ENCODE data around the gene POR. TPM values are rescaled to one million over a fixed set of nuclear protein-coding genes. Genes with fewer than 3 reads are reported as not detected.
A peak's percentile ranks its signal among the peaks of the same experiment; 100 is the strongest.

Gene POR
- total RNA-seq, result 33.2 TPM
- 10 to 100 TPM; 30.4 to 42.7 (median 35.5) TPM for polyA plus RNA-seq (ENCODE audit: insufficient read depth in 1 of 8, insufficient read length in 8 of 8, low replicate concordance in 1 of 8)
- long read RNA-seq, donor 1, partial matches to known transcripts, result 0 of 1 reads
- long read RNA-seq, donor 1, other reads (novel, unspliced or antisense), result 0 of 1 reads
- long read RNA-seq, donor 2, partial matches to known transcripts, result 0 of 1 reads
- long read RNA-seq, donor 2, other reads (novel, unspliced or antisense), result 0 of 1 reads
- long read RNA-seq, donor 3, partial matches to known transcripts, result 0 of 4 reads
- long read RNA-seq, donor 3, other reads (novel, unspliced or antisense), result 0 of 4 reads
- long read RNA-seq, donor 4, partial matches to known transcripts, result 0 of 4 reads
- long read RNA-seq, donor 4, other reads (novel, unspliced or antisense), result 0 of 4 reads
- long read RNA-seq, donor 5, transcript POR-218 (16 exons, 2,522 nt), result major isoform, 10 of 13 reads
- long read RNA-seq, donor 5, partial matches to known transcripts, result 0 of 13 reads
- long read RNA-seq, donor 5, other reads (novel, unspliced or antisense), result 0 of 13 reads
- long read RNA-seq, donor 6, transcript POR-218 (16 exons, 2,522 nt), result major isoform, 6 of 6 reads
- long read RNA-seq, donor 6, partial matches to known transcripts, result 0 of 6 reads
- long read RNA-seq, donor 6, other reads (novel, unspliced or antisense), result 0 of 6 reads
- long read RNA-seq, donor 7, partial matches to known transcripts, result 0 of 16 reads
- long read RNA-seq, donor 7, other reads (novel, unspliced or antisense), result 11 of 16 reads
- long read RNA-seq, donor 8, result 0 reads
- long read RNA-seq, donor 9, partial matches to known transcripts, result 0 of 5 reads
- long read RNA-seq, donor 9, other reads (novel, unspliced or antisense), result 0 of 5 reads
- long read RNA-seq, donor 10, partial matches to known transcripts, result 0 of 19 reads
- long read RNA-seq, donor 10, other reads (novel, unspliced or antisense), result 17 of 19 reads
- long read RNA-seq, donor 11, partial matches to known transcripts, result 0 of 3 reads
- long read RNA-seq, donor 11, other reads (novel, unspliced or antisense), result 0 of 3 reads

DNA sequence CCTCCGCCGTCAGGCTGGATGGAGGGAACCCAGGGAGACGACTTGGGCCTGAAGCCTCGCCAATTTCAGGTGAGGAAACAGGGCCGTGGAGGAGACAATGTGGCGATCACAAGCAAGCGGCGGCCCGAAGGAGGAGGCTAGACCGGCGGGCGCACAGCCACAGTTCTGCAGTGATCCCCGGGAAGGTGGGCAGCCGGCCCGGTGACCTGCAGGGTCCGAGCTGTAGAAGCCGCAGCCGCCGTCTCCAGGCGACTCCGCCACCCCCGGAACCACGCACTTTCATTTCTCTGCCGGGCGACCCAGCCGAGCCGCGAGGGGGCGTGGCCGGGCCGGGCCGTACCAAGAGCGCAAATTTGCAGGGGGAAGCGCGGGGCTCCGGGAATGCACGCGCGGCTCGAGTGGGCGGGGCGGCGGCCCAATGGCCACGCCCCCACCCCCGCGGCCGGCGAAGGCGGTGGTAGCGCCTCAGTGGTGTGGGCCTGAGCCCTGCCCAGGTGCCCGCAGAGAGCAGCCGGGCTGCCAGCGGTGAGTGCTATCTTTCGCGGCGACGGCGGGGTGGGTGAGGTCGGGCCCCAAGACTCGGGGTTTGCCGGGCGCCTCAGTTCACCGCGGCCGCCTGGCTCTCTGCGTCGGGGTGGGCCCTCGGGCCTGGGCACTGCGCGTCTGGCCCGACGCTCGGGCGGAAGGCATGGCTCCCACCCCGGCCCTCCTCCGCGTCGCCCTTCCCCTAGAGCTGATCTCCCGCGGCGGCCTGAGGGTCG lies at the start of gene POR:
Gene POR, plus strand, starts transcription at position 501 of the 761 bp plus-strand sequence. CDS start 38,847 bp downstream, outside the sequence.
- H3K4me3 ChIP-seq (ENCODE audit: low read length), result peak within 1 kb of the TSS; percentile 97
- DNase-seq, result peak; percentile 97
- peak within 1 kb of the TSS; percentile 89 for H3K27ac ChIP-seq (ENCODE audit: low read length)
- H3K36me3 ChIP-seq (ENCODE audit: control insufficient read depth, insufficient read depth, low read length), result peaks cover 7% of the 10 kb centered on the region
- H3K27me3 ChIP-seq (ENCODE audit: control insufficient read depth, insufficient read depth, low read length), result no peaks in the 10 kb centered on the region
- H3K9me3 ChIP-seq (replicated peaks; ENCODE audit: control insufficient read depth, low read depth, low read length), result no peaks in the 10 kb centered on the region
- H3K4me1 ChIP-seq (ENCODE audit: control insufficient read depth, insufficient read depth, low read length), result peaks cover 19% of the 10 kb centered on the region
- WGBS (ENCODE audit: insufficient coverage), result under 1% methylated on average over 82 of the region's 82 CpGs

DNA sequence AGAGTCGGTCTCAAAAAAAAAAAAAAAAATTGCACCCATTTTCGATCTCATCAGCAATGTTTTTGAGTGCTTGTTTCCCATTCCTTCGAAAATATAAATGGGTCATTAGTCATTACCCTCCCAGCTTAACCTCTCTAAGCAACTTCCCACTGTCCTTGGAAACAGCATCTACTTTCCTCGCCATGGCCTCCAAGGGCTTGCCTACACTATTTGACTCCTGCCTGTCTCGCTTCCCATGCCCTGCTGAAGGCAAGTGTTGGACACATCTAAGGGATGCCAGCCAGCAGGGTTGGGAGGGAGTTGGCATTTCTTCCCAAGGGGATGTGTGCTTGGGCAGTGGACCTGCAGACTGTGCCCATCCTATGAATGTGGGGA lies 48.9 kb upstream of the POR start:
- no peak for DNase-seq
- Histone ChIP-seq H3K27me3 (ENCODE audit: control insufficient read depth, insufficient read depth, low read length) (no peaks in the 10 kb centered on the region), H3K9me3 (replicated peaks; ENCODE audit: control insufficient read depth, low read depth, low read length) (no peaks in the 10 kb centered on the region), H3K27ac (ENCODE audit: low read length) (no peak overlapping the region), H3K4me1 (ENCODE audit: control insufficient read depth, insufficient read depth, low read length) (peaks cover 9% of the 10 kb centered on the region), H3K36me3 (ENCODE audit: control insufficient read depth, insufficient read depth, low read length) (no peaks in the 10 kb centered on the region), H3K4me3 (ENCODE audit: low read length) (no peak overlapping the region)
- WGBS (ENCODE audit: insufficient coverage), result 78% methylated on average over 3 of the region's 5 CpGs

DNA sequence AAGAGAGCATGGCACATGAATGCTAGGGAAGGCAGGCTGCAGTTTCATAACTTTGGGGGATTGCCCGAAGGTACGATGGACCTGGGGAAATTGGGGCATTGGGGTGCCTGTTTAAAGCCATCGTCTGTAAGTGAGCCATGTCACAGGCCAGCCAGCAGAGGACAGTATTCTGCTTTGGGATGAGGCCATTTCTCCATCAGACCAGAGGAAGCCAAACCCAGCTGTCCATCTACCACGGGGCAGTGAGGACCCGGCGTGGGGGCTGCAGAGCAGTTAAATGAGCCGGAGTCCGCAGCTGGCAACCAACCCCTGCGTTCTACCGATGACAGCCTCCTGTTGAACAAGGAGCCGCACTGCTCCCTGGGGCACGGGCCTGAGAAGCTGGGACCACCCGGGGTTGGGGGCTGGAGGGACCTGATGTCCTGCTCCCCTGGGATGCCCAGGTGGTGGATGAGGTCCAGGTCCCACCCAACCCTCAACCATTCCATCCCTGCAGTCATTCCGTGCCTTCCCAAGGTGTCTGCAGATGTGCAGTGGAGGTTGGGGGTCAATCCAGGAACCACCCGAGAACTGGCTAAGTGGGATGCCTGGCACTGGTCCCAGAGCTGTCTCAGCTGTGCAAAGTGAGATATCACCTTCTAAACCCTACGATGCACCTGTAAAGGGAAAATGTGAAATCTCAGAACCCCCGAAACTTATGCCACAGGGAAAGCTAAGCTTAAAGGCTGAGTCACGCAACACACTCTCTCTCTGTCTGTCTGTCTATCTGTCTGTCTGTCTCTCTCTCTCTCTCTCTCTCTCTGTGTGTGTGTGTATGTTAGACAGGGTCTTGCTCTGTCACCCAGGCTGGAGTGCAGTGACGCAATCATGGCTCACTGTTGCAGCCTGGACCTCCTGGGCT lies 48.2 kb upstream of the POR start:
- DNase-seq, result peak; percentile 76

DNA sequence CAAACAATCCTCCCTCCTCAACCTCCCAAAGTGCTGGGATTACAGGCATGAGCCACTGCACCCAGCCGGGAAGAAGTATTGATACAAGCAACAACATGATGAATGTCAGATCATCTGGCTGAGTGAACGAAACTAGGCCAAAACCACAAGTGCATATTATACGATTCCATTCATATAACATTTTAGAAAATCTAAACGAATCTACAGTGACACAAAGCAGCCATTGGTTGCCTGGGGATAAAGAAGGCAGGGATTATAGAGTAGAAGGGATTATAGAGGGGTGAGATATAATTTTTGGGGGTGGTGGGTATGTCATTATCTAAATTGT lies 47.6 kb upstream of the POR start:
- Histone ChIP-seq H3K9me3 (replicated peaks; ENCODE audit: control insufficient read depth, low read depth, low read length) (no peaks in the 10 kb centered on the region), H3K27ac (ENCODE audit: low read length) (no peak overlapping the region), H3K4me1 (ENCODE audit: control insufficient read depth, insufficient read depth, low read length) (peaks cover 11% of the 10 kb centered on the region), H3K27me3 (ENCODE audit: control insufficient read depth, insufficient read depth, low read length) (no peaks in the 10 kb centered on the region), H3K36me3 (ENCODE audit: control insufficient read depth, insufficient read depth, low read length) (no peaks in the 10 kb centered on the region), H3K4me3 (ENCODE audit: low read length) (no peak overlapping the region)
- DNase-seq, result no peak
- WGBS (ENCODE audit: insufficient coverage), result 60% methylated on average over 1 of the region's 4 CpGs

More for the DNA sequence above, 48.2 kb upstream of the POR start:
- Histone ChIP-seq H3K4me3 (ENCODE audit: low read length) (no peak overlapping the region), H3K4me1 (ENCODE audit: control insufficient read depth, insufficient read depth, low read length) (peaks cover 9% of the 10 kb centered on the region), H3K27ac (ENCODE audit: low read length) (no peak overlapping the region), H3K27me3 (ENCODE audit: control insufficient read depth, insufficient read depth, low read length) (no peaks in the 10 kb centered on the region), H3K9me3 (replicated peaks; ENCODE audit: control insufficient read depth, low read depth, low read length) (no peaks in the 10 kb centered on the region), H3K36me3 (ENCODE audit: control insufficient read depth, insufficient read depth, low read length) (no peaks in the 10 kb centered on the region)
- 14% methylated on average over 10 of the region's 19 CpGs for WGBS (ENCODE audit: insufficient coverage)

DNA sequence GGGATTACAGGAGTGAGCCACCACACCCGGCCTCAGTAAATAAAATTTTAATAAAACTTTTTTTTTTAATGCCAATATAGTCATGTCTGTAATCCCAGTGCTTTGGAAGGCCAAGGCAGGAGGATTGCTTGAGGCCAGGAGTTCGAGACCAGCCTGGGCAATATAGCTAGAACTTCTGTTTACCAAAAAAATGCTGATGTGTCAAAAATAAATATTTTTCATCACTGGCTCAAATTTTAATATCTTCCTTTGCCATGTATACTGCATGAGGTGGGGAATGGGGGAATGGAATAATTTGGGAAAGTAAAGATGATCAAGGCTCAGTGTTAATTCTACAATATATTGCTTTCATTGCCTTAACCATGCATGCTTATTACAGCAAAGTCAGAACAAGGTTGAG lies 46.8 kb upstream of the POR start:
- Histone ChIP-seq H3K27ac (ENCODE audit: low read length) (no peak overlapping the region), H3K9me3 (replicated peaks; ENCODE audit: control insufficient read depth, low read depth, low read length) (no peaks in the 10 kb centered on the region), H3K27me3 (ENCODE audit: control insufficient read depth, insufficient read depth, low read length) (no peaks in the 10 kb centered on the region), H3K36me3 (ENCODE audit: control insufficient read depth, insufficient read depth, low read length) (no peaks in the 10 kb centered on the region), H3K4me1 (ENCODE audit: control insufficient read depth, insufficient read depth, low read length) (peaks cover 15% of the 10 kb centered on the region), H3K4me3 (ENCODE audit: low read length) (no peak overlapping the region)
- no CpG with 5 or more reads among the region's 2 CpGs for WGBS (ENCODE audit: insufficient coverage)
- DNase-seq, result no peak

DNA sequence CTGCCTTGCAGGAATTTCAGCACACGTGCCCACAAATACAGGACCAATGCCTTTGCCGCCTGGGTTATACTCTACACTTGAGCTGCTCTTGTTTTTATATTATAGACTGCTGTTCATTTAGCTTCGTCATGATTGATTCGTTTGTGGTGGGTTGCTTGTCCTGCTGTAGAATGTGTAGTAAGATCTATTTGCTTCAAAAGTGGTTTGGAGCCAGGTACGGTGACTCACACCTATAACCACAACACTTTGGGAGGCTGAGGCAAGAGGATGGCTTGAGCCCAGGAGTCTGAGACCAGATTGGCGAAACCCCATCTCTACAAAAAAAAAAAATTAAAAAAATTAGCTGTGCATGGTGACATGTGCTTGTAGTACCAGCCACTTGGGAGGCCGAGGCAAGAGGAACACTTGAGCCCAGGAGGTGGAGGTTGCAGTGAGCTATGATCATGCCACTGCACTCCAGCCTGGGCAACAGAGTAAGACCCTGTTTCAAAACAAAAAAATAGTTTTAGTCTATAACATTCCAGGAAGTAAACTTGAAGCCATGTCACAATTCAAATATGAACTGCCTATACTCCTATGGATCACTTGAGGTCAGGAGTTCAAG lies 45.1 kb upstream of the POR start:
- H3K9me3 ChIP-seq (replicated peaks; ENCODE audit: control insufficient read depth, low read depth, low read length), result no peaks in the 10 kb centered on the region
- DNase-seq, result no peak
- no peaks in the 10 kb centered on the region for H3K27me3 ChIP-seq (ENCODE audit: control insufficient read depth, insufficient read depth, low read length)
- H3K27ac ChIP-seq (ENCODE audit: low read length), result no peak overlapping the region
- peaks cover 15% of the 10 kb centered on the region for H3K4me1 ChIP-seq (ENCODE audit: control insufficient read depth, insufficient read depth, low read length)
- no peak overlapping the region for H3K4me3 ChIP-seq (ENCODE audit: low read length)
- no peaks in the 10 kb centered on the region for H3K36me3 ChIP-seq (ENCODE audit: control insufficient read depth, insufficient read depth, low read length)
- 82% methylated on average over 3 of the region's 7 CpGs for WGBS (ENCODE audit: insufficient coverage)

DNA sequence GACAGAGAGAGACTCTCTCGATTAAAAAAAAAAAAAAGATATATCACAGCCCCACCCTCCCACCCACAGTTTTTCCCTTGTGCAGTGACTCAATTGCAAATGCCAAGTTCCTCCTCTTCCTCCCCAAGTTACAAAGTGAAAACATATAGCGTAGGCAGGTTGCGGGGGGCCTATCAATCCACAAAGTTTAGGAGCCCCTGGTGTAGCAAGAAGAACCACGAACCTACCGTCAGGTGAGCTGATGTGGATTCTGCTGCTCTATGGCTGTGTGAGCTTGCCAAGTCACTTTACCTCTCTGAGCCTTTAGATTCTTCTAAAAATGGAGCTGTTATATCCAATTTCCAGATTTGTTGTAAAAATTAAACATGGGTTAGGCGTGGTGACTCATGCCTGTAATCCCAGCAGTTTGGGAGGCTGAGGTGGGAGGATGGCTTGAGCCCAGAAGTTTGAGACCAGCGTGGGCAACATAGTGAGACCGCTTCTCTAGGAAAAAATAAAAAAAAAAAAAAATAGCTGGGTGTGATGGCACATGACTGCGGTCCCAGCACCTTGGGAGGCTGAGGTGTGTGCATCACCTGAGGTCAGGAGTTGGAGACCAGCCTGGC lies 44.3 kb upstream of the POR start:
- Histone ChIP-seq H3K9me3 (replicated peaks; ENCODE audit: control insufficient read depth, low read depth, low read length) (no peaks in the 10 kb centered on the region), H3K27ac (ENCODE audit: low read length) (no peak overlapping the region), H3K27me3 (ENCODE audit: control insufficient read depth, insufficient read depth, low read length) (no peaks in the 10 kb centered on the region), H3K36me3 (ENCODE audit: control insufficient read depth, insufficient read depth, low read length) (no peaks in the 10 kb centered on the region), H3K4me3 (ENCODE audit: low read length) (no peak overlapping the region), H3K4me1 (ENCODE audit: control insufficient read depth, insufficient read depth, low read length) (peaks cover 15% of the 10 kb centered on the region)
- no peak for DNase-seq
- WGBS (ENCODE audit: insufficient coverage), result 80% methylated on average over 3 of the region's 9 CpGs

DNA sequence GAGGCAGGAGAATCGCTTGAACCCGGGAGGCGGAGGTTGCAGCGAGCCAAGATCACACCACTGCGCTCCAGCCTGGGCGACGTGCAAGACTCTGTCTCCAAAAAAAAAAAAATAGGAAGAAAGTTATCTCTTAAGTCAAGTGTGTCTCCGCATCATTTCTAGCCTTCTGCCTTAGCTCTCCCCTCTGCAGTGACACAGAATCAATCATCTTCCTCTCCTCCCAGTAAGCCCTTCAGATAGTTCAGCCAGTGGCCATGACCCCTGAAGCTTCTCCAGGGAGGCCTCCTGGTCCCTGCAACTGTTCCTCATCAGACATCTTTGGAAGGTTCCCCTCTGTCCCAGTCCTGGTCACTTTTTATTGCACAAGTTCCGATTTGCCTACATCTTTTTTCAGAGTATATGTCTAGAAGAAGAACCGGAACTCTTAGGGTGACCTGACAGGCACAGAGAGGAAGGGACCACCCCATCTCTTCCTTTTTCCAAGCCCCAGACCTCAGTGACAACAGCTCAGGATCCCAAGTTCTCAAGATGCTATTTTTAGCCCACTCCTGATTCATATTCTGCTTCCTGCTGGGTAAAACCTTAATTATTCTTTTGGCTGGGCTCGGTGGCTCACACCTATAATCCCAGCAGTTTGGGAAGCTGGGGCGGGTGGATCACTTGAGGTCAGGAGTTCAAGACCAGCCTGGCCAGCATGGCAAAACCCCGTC lies 42.7 kb upstream of the POR start:
- peak; percentile 44 for DNase-seq
- H3K27ac ChIP-seq (ENCODE audit: low read length), result peak overlapping the region; percentile 47
- peaks cover 6% of the 10 kb centered on the region for H3K4me1 ChIP-seq (ENCODE audit: control insufficient read depth, insufficient read depth, low read length)
- no peak overlapping the region for H3K4me3 ChIP-seq (ENCODE audit: low read length)
- no peaks in the 10 kb centered on the region for H3K27me3 ChIP-seq (ENCODE audit: control insufficient read depth, insufficient read depth, low read length)
- 40% methylated on average over 7 of the region's 13 CpGs for WGBS (ENCODE audit: insufficient coverage)
- no peaks in the 10 kb centered on the region for H3K36me3 ChIP-seq (ENCODE audit: control insufficient read depth, insufficient read depth, low read length)
- no peaks in the 10 kb centered on the region for H3K9me3 ChIP-seq (replicated peaks; ENCODE audit: control insufficient read depth, low read depth, low read length)

Measured in muscle of leg (tissue), 16 donors.